Superior temporal gyrus (tissue), 1 donor: Measurements from ENCODE around the gene TRPV2.

Experiments used
- DNase-seq: peaks from one replicate; pipeline ENCODE4 v3.0.0-alpha.2; 2016; ENCODE audit errors: extremely low spot score

Gene TRPV2

DNA sequence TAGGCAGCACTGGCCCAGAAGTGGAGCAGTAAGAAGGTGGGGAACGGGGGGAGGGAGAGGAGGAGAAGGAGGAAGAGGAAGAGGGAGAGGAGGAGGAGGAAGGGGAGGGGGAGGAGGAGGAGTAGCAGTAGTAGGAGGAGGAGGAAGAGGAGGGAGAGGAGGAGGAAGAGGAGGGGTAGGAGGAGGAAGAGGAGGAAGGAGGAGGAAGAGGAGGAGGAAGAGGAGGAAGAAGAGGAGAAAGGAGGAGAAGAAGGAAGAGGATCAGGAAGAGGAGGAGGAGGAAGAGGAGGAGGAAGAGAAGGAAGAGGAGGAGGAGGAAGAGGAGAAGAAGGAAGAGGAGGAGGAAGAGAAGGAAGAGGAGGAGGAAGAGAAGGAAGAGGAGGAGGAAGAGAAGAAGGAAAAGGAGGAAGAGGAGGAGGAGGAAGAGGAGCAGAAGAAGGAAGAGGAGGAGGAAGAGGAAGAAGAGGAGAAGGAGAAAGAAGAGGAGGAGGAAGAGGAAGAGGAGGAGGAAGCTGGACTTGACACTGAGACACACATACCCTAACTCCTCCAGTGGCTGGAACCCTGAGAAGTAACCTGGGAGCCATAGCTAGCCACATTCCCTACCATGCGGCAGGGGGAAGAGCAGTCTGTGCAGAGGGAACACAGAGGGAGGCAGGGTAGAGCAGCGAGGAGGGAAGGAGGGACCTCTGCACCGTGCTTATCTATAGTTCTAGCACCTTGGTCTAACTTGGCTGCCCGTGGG lies 40.8 kb downstream of the TRPV2 start:
- DNase-seq = no peak

DNA sequence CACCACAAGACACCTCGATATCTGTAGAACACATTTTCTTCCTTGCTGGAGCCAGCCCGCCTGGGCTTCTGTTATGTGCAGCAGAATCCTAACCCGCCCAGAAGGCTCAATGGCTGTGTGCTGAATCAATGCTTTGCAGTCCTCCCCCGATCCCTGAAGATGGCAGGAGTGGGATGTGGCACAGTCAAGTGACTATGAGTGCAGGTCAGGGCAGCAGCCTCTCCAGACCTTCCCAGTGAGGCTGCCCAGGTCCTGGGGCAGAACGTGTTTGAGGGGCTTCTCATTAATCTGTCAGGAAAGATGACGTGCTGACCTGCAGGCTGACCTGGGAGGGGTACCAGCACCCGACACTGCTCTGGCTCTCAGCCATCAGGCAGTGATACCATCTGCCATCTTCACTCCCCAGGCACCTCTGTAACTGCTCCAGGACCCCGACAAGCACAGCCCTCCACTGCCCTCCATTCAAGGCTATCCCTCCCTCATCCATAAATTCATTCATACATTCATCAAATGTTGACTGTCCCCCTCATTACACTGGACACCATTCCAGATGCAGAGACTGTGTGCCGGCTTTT lies 41.5 kb downstream of the TRPV2 start:
- DNase-seq = no peak

DNA sequence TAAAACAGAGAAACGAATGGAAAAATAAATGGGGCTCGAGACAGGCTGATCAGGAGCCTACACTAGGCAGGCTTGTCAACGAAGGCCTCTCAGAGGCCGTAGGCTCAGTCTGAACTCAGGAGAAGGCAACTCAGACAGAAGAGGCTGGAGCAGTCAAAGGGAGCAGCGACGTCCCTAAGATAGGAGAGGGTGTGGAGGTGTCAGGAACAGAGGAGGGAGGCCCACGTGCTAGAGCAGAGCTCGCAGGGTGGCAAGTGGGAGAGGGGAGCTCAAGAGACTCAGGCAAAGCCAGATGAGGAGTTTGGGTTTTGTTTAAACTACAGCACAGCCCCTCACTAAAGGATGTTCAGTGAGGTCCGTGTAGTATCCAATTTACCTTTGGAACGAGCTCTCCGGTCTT lies 43.9 kb downstream of the TRPV2 start:
- DNase-seq = no peak

DNA sequence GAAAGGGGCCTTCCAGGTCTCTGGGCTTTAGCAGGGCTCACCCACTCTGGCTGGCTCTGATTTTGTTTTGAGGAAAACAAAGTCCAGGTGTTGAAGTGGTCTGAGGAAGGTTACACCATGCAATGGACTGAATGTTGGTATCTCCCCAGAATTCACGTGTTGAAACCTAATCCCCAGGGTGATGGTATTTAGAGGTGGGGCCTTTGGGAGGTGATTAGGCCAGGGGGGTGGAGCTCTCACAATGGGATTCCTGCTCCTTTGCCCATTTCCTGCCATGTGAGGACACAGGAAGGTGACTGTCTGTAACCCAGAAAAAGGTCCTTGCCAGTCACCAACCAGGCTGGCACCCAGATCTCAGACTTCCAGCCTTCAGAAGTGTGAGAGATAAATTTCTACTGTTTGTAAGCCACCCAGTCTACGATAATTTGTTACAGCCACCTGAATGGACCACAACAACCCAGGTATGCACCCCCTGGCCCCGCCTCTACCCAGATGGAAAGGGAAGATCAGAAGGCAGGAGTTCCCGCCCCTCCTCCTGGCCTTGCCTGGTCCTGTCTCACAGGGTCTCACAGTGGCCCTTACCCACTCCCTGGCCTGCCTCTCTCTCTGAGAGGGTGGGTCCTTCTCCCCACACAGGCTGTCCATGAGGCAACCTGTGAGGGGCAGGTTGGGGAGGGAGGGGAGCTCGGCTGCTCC lies 44.6 kb downstream of the TRPV2 start:
- no peak for DNase-seq

DNA sequence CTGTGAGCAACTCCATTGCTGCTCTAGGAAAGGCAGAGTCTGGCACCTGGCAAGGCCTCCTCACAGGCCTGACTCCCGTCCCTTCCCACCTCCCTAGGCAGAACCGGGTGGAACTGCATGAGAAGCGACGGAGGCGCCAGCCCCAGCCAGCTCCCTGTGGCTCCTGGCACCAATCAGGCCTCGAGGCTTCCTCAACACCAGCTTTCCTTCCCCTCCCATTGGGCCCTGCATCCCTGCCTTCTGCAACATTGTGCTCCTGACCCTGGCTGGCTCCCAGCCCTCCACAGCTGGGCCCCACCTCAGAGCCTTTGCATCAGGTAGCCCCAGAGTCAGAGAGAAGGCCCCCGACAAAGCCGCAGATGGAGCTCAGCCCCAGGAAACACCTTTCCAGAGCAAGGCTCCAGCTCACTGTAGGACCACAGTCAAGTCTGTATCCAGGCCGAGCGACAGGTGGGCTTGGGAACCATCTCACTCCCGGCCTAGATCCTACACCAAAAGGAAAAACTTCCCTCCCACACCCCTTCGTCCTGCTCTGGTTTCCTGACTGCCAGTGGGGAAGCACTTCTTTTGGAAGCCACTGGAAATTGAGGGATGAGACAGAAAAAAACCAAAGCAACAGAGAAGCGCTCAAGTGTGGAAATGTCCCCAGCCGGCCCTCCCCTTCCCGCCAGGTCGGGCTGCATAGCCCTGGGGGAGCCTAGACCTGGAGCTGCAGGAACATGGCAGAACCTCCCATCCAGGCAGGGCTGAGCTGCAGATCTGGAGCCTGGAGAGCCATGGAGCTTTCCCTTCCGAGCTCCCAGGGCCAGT lies 45.6 kb downstream of the TRPV2 start:
- DNase-seq = no peak

GRCh38 chr17:16461606-16461866 lies 46.2 kb downstream of the TRPV2 start:
- DNase-seq = no peak

DNA sequence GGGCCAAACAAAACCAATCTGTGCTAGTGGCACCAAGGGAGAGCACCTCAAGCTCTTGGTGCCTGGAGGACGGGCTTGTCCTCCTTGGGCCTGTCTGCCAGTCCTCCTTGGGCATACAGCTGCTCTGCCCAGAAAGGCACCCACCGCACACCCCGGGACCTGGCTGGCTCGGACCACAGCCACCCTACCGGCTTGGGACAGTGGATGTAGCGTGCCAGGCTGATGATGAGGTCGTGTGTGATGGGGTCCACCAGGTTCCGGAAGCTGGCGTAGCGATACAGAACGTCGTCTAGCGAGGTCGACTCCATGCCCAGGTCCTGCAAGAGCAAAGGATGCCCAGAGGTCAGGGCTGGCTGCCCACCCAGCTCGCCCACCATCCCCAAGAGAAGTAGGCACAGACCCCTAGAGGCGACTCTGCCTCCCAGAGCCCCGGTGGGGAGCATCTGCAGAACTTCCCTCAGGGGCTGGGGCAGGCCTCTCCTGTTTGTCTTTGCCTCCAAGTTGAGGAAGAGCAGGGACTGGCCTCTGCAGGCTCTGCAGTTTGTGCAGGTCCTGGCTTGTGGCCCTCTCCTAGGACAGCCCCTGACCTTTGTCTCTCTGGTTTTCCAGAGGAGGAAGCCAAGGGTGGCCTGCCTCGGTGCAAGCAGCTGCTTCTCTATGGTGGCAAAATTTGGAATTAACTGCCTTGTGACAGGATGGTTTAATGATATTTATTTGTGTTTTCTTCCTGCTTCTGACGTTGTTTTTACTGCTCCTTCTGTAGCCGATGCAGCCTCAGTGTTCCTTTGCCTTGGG lies 46.9 kb downstream of the TRPV2 start:
- no peak for DNase-seq

DNA sequence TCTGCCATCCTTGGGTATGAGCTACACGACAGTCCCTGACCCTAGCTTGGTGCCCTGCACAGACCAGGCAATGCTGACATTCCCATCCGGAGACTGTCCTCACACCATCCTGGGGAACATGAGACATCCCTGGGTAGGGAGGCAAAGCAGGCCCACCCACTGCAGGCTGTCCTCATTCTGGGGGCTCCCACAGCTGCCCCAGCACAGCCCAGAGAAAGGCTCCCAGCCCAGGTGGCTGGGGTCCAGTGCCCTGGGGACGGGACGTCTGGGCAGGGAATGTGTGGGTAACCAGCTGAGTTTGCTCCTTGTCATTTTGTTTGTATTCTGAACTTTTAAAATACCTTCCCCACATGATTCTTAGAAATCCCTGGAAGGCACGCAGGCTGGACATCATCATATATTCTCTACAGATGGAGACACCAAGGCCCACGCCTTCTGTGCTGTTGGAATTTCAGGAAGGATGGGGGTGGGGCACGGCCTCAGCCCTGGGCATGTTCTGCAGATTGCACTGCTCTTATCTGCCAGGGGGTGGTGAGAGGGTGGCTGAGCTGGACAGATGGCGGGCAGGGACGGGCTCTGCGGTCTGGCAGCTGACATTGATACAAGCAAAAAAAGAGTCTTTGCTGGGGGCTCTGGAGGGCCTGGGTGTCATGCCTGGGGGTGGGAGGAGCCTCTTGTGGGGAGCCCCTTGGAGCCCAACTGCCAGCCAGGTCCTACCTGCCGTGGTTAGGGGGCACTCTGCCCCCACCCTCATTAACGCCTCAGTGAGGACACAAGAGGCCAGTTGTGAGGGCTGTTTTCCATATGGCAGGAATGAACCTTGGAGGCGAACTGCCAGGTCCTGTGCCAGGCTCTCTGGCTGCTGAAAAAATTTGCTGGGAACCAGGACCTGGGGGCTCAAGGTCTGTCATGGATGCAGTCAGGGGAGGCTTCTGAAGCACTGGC lies 48.3 kb downstream of the TRPV2 start:
- DNase-seq = no peak

DNA sequence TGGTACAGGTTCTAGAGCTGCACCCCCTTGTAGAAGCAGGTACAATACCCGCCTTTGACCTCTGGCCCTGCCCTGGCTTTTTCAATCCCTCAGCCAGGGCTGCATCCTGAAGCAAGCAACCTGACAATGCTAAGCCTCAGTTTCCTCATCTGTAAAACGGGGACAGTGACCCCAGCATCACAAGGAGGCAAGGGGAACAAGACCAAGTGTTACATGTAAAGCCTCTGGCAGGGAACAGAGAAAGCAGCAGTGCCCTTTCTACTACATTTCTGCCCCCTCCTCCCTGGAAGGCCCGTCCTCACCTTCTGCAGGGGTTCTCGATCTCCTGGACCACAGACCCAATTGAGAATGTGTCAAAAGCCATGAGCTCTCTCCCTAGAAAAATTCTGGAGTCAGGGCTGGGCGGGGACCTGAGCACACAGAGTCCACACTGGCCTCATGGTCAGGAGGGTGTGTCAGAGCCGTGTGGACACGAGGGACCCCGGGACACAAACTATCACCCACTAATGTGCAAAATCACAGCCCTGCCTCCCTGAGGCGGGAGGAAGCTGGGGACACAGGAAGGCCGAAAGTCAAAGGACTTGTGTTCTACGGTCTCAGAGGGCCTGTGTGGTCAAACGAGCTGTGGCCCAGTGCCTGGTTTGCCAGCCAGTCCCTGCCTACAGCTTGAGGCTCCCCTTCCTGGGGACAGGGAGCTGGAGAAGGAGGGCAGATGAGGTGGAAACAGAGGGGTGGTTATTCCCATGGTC lies 49.1 kb downstream of the TRPV2 start:
- DNase-seq = no peak

DNA sequence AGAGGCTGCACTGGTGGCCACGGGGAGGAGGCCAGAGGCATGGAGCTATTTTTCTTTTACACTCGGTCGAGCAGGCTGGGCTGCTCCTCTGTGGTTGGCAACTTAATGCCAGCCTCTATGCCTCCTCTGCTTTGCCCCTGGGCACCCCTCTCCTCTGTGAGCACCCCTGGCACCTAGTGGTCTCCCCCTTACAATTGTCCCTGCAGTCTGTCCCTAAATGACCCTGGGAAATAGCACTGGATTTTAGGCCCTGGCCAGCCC lies 49.6 kb downstream of the TRPV2 start:
- no peak for DNase-seq

- no peak for DNase-seq
Observed at GRCh38 chr17:16465861-16466338, 50.5 kb downstream of the TRPV2 start.

- no peak for DNase-seq
Observed at GRCh38 chr17:16466407-16466806, 51.0 kb downstream of the TRPV2 start.

DNA sequence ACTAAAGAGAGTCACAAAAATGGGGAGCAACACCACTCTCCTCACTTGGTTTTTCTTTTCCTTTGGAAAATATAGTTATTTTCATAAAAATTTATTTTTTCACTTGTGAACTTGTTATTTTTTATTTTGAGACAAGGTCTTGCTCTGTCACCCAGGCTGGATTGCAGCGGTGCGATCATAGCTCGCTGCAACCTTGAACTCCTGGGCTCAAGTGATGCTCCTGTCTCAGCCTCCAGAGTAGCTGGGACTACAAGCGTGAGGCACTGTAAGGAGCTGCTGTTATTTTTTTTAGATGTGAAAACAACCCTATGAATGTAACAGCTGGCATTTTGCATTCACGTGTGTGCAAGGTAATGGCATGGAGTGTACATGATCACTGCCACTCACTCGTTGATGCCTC lies 51.7 kb downstream of the TRPV2 start:
- no peak for DNase-seq

DNA sequence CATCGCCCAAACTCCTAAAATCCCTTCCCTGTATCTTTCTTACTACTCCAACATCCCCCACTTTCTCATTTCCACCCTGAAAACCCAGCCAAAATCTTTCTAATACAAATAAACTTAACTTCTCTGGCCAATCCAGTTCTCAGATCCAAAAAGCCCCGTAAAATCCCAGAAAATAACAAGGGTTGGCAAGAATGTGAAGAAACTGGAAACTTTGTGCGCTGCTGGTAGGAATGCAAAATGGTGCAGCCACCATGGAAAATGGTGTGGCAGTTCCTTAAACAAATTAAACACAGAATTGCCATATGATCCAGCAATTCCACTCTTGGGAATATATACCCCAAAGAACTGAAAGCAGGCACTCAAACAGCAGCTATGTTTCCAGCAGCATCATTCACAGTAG lies 52.5 kb downstream of the TRPV2 start:
- no peak for DNase-seq

DNA sequence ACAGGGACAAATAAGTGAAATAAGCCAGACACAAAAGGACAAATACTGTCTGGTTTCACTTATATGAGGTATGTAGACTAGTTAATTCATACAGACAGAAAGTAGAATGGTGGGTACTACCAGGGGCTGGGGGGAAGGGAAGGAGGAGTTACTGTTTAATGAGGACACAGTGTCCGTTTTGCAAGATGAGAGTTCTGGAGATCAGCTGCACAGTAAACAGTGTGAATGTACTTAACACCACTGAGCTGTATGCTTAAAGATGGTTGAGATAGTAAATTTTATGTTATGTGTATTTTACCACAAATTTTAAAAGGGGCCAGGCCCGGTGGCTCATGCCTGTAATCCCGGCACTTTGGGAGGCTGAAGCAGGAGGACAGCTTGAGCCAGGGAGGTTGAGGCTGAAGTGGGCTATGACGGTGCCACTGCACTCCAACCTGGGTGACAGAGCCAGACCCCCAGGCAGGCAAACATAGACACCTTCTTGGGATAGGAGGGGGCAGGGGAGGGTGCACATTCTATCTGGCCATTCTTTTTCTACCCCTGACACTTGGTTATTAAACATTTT lies 53.1 kb downstream of the TRPV2 start:
- DNase-seq = no peak

DNA sequence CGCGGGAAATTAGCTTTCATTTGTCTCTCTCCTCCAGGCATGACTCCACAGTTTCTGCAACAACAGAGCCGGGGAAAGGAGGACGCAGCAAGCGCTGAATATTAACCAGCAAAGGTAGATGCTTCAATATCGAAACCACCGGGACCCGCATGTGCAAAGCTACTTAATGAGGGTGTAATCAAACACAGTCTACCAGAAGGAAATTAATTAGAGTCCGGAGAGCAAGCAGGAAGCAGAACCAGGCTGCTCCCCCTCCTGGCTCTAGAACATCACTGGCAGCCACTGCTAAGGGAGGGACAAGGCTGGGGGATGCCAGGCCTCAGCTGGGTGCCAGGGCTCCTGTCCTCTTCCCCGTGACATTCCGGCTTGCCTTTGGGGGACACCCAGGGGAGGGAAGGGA lies 54.9 kb downstream of the TRPV2 start:
- no peak for DNase-seq

DNA sequence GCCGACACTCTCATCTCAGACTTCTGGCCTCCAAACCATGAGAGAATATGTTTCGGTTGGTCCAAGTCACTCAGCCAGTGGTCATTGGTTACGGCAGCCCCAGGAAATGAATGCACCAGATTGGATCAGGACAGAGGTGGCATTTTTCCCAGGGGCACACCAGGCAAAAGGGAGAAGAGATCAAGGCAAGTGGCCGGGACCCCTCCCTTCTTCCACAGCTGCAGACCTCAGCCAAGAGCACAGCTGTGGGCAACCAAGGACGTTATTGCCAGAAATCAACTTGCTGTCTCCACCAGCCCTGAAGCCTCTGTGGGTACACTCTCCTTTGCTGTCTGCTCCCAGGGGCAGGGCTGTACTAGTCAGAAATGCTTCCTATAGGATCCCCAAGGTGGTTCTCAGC lies 55.9 kb downstream of the TRPV2 start:
- no peak for DNase-seq

- no peak for DNase-seq
Observed at GRCh38 chr17:16472539-16472938, 57.2 kb downstream of the TRPV2 start.

GRCh38 chr17:16473044-16474011 lies 58.0 kb downstream of the TRPV2 start:
- DNase-seq = no peak
